Endothelial cell of umbilical vein (primary cell): Measurements from ENCODE around the gene GCNT2. TPM values are rescaled to one million over a fixed set of nuclear protein-coding genes. Genes with fewer than 3 reads are reported as not detected.
"Not testable (repeated sequence)": the region's sequence is repeated elsewhere in the genome, so short reads cannot be mapped to it uniquely, and the experiment has no call there.

ENCODE experiments used
- BruUV-seq: library from RNA; stranded (reverse); fragments of 400-500 nt; replicated peaks from 2 replicates; lab custom pipeline; 2021; lab: Mats Ljungman, UMichigan
- CTCF ChIA-PET: fragments of 300-600, 350-600 bp; sonication (Branson Sonifier 250); formaldehyde crosslinking; loops from one replicate; lab custom pipeline; 2021; ENCODE audit warnings: antibody characterized with exemption, inconsistent platforms; lab: Charles Lee
- POLR2A ChIA-PET: fragments of 300-600, 350-600 bp; sonication (Branson Sonifier 250); formaldehyde crosslinking; loops from one replicate; lab custom pipeline; 2021; ENCODE audit warnings: antibody characterized with exemption, inconsistent platforms; lab: Charles Lee
- DNase-seq: peaks from one replicate; pipeline ENCODE4 v3.0.0-alpha.2; 2011; ENCODE audit warnings: low read depth, low spot score
- FAIRE-seq: peaks from 2 replicates; lab custom pipeline; 2011; peaks lifted over from hg19 to GRCh38; lab: Jason Lieb, UNC
- H2AFZ ChIP-seq: 2 replicates; pipeline ENCODE4 v1.6.0; 2012; ENCODE audit warnings: low read depth, low read length, control low read depth, inconsistent platforms
- H3K27ac ChIP-seq: 2 replicates; pipeline ENCODE4 v1.5.1; 2011; ENCODE audit warnings: low read depth, mild to moderate bottlenecking, control low read depth, low read length, moderate library complexity; ENCODE audit not compliant: insufficient read depth
- H3K27me3 ChIP-seq, 2 experiments: 2 replicates each; pipeline versions ENCODE4 v1.6.0 to v1.6.1; 2011; ENCODE audit warnings: low read length in 2 of 2, mixed read lengths in 1 of 2; ENCODE audit not compliant: control insufficient read depth in 2 of 2, insufficient read depth in 2 of 2
- H3K36me3 ChIP-seq, 2 experiments: 2 replicates in 1 of 2; 3 replicates in 1 of 2; pipeline ENCODE4 v1.5.1; 2011; ENCODE audit warnings: low read length in 2 of 2, mild to moderate bottlenecking in 1 of 2, moderate library complexity in 1 of 2; ENCODE audit not compliant: control insufficient read depth in 2 of 2, insufficient read depth in 2 of 2; ENCODE audit errors: extremely low read depth in 1 of 2
- H3K4me1 ChIP-seq: 3 replicates; pipeline ENCODE4 v1.5.1; 2011; ENCODE audit warnings: mild to moderate bottlenecking, low read length; ENCODE audit not compliant: control insufficient read depth, insufficient read depth; ENCODE audit errors: extremely low read depth
- H3K4me2 ChIP-seq: 2 replicates; pipeline ENCODE4 v1.6.1; 2011; ENCODE audit warnings: low read length, control low read depth, mixed read lengths; ENCODE audit not compliant: insufficient read depth
- H3K4me3 ChIP-seq, 3 experiments: fragments of 200-600 bp in 1 of 3; sonication (generic), shearing (Covaris generic) in 1 of 3; replicated peaks in 1 of 3; 2 replicates each; pipeline ENCODE4 v1.5.1; 2011 to 2016; ENCODE audit warnings: control low read depth in 3 of 3, low read length in 3 of 3, mild to moderate bottlenecking in 2 of 3, inconsistent platforms in 1 of 3, low read depth in 1 of 3, moderate library complexity in 1 of 3; ENCODE audit not compliant: insufficient read depth in 1 of 3
- H3K79me2 ChIP-seq: 2 replicates; pipeline ENCODE4 v1.6.0; 2012; ENCODE audit warnings: low read length, inconsistent platforms; ENCODE audit not compliant: control insufficient read depth, insufficient read depth
- H3K9ac ChIP-seq: replicated peaks from 2 replicates; pipeline ENCODE3; 2011; ENCODE audit warnings: low read length, control low read depth; ENCODE audit not compliant: insufficient read depth; ENCODE audit errors: extremely low read depth
- H3K9me1 ChIP-seq: replicated peaks from 3 replicates; pipeline ENCODE4 v1.6.0; 2011; ENCODE audit warnings: mild to moderate bottlenecking, low read length; ENCODE audit not compliant: control insufficient read depth, insufficient read depth; ENCODE audit errors: extremely low read depth
- H3K9me3 ChIP-seq: replicated peaks from 2 replicates; pipeline ENCODE4 v1.5.1; 2012; ENCODE audit warnings: low read length, inconsistent platforms; ENCODE audit not compliant: control insufficient read depth, insufficient read depth
- H4K20me1 ChIP-seq: replicated peaks from 2 replicates; pipeline ENCODE3; 2011; ENCODE audit warnings: mild to moderate bottlenecking, low read length; ENCODE audit not compliant: control insufficient read depth, insufficient read depth; ENCODE audit errors: extremely low read depth
- CTCF ChIP-seq, 2 donors: IDR thresholded peaks; 1 replicate in 1 of 2; 2 replicates in 1 of 2; pipeline ENCODE4 v1.5.1; 2011; ENCODE audit warnings: low read length in 2 of 2, mild to moderate bottlenecking in 2 of 2, moderate library complexity in 2 of 2, control low read depth in 1 of 2, inconsistent platforms in 1 of 2, low read depth in 1 of 2; ENCODE audit not compliant: insufficient read depth in 1 of 2; ENCODE audit errors: extremely low read depth in 1 of 2
- EZH2 ChIP-seq: IDR thresholded peaks from 2 replicates; pipeline ENCODE4 v1.6.1; 2012; ENCODE audit warnings: borderline replicate concordance, low read depth, mild to moderate bottlenecking, moderate library complexity, low read length, inconsistent platforms; ENCODE audit not compliant: severe bottlenecking
- FOS ChIP-seq: IDR thresholded peaks from 2 replicates; pipeline ENCODE4 v1.6.1; 2011; ENCODE audit warnings: mild to moderate bottlenecking, low read length, moderate library complexity, borderline replicate concordance; ENCODE audit not compliant: insufficient read depth
- GATA2 ChIP-seq: IDR thresholded peaks from 2 replicates; pipeline ENCODE4 v1.7.0; 2011; ENCODE audit warnings: low read depth, mild to moderate bottlenecking, moderate library complexity, mixed read lengths, low read length; ENCODE audit not compliant: insufficient read length, insufficient read depth
- JUN ChIP-seq: IDR thresholded peaks from 2 replicates; pipeline ENCODE4 v1.6.1; 2011; ENCODE audit warnings: borderline replicate concordance, low read depth; ENCODE audit not compliant: insufficient read length, insufficient read depth
- MAX ChIP-seq: IDR thresholded peaks from 2 replicates; pipeline ENCODE4 v1.6.1; 2011; ENCODE audit not compliant: insufficient read depth, insufficient read length
- MYC ChIP-seq: IDR thresholded peaks from one replicate; pipeline ENCODE4 v1.6.1; 2011; ENCODE audit warnings: mild to moderate bottlenecking, low read depth, low read length
- POLR2A ChIP-seq: IDR thresholded peaks from 2 replicates; pipeline ENCODE4 v1.6.1; 2012; ENCODE audit warnings: low read depth, mild to moderate bottlenecking, control low read depth, low read length
- POLR2AphosphoS5 ChIP-seq: IDR thresholded peaks from 2 replicates; pipeline ENCODE4 v1.6.1; 2012; ENCODE audit warnings: low read depth, mild to moderate bottlenecking, control low read depth, low read length, moderate library complexity; ENCODE audit not compliant: insufficient read depth
- dilution Hi-C: fragments of 300-500 bp; cut with MboI; formaldehyde crosslinking; loops from one replicate; pipeline ENCODE4 v1.15.0; 2019; ENCODE audit warnings: low sequenced_read_pairs; ENCODE audit not compliant: extremely low pct_ligation_motif_present
- intact Hi-C: fragments of 100-400 bp; cut with micrococcal nuclease; formaldehyde crosslinking; loops from one replicate; pipeline ENCODE4 v1.10.0; 2022
- polyA plus RNA-seq, 4 experiments: library from polyadenylated mRNA; depleted of rRNA in 3 of 4; stranded (reverse) in 3 of 4; unstranded in 1 of 4; fragments of >200 nt; gene quantifications; 2 replicates each; pipeline versions ENCODE4 v1.2.1 to v1.2.3, GENCODE V29; 2011 to 2012; ENCODE audit warnings: missing spikeins in 1 of 4
- total RNA-seq: library from RNA; stranded (reverse); gene quantifications from 2 replicates; pipeline ENCODE4 v1.2.3, GENCODE V29; 2021

GCNT2 gene
- total and polyA plus RNA-seq, 2 donors (not counting 3 experiments of a cell fraction or from before 2014, with no cell fraction given), result 3.8 to 10.9 TPM

- DNase-seq, H3K9ac ChIP-seq, H3K9me3 ChIP-seq, H3K27me3 ChIP-seq, H2AFZ ChIP-seq, H3K79me2 ChIP-seq, H3K4me1 ChIP-seq, FAIRE-seq, intact Hi-C loops, H4K20me1 ChIP-seq, BruUV-seq, H3K36me3 ChIP-seq, dilution Hi-C loops, H3K9me1 ChIP-seq, H3K4me2 ChIP-seq, H3K27ac ChIP-seq, POLR2A ChIA-PET, H3K4me3 ChIP-seq: not testable (repeated sequence)
- CTCF ChIA-PET, result interaction anchor here (1.3 to 1.9 kb wide), 2 partner anchors 9 to 13 kb away, joined by 3 to 10 read pairs; no protein-coding TSS in a partner anchor
Observed at GRCh38 chr6:10491905-10492304, 29.2 kb upstream of the GCNT2 start.

DNA sequence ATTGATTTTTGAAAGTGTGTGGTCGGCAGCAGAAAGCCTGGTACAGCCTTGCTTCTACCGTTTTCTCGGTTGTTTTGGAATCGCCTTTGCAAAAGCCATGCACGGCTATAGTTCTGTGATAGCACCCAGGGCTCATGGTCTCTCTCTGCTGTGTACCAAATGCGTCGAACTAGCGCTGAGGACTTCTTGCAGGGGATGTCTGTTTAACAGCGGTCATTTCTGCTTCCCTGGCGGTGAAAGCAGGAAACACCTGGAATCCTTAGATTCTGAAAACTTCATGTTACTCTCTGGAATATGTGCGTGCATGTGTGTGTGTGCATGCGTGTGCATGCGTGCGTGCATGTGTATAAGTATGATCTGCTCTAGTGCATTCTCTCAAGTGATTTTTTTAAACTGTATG is 26.1 kb upstream of the GCNT2 start:
- H3K9me3 ChIP-seq, result no peaks in the 10 kb centered on the region
- no peaks in the 10 kb centered on the region for H3K36me3 ChIP-seq
- BruUV-seq, result no TSS peak
- no peak overlapping the region for H3K4me3 ChIP-seq
- CTCF ChIA-PET, result no interaction called here
- H3K79me2 ChIP-seq, result no peaks in the 10 kb centered on the region
- no peaks in the 10 kb centered on the region for H4K20me1 ChIP-seq
- no peak overlapping the region for H3K4me2 ChIP-seq
- no peak overlapping the region for H3K9ac ChIP-seq
- DNase-seq (no peak), FAIRE-seq (no peak)
- no peaks in the 10 kb centered on the region for H3K4me1 ChIP-seq
- peaks cover 0 to 1% of the 10 kb centered on the region in 2 experiments for H3K27me3 ChIP-seq
- intact Hi-C loops, result no loop called here
- H3K27ac ChIP-seq, result no peak overlapping the region
- POLR2A ChIA-PET, result no interaction called here
- dilution Hi-C loops, result no loop called here
- no peak overlapping the region for H2AFZ ChIP-seq
- no peaks in the 10 kb centered on the region for H3K9me1 ChIP-seq
- TF ChIP-seq JUN (no peak), MAX (no peak), GATA2 (no peak), POLR2A (no peak), EZH2 (no peak), MYC (no peak), CTCF (IDR thresholded peaks at IDR 0.05; ENCODE audit: extremely low read depth in 1 of 2, insufficient read depth in 1 of 2, low read depth in 1 of 2, low read length in 2 of 2) (no peak), POLR2AphosphoS5 (no peak), FOS (no peak)
